22Rv1 (cell line): ENCODE measurements around the gene UNC5B.

Source experiments
- CTCF ChIP-seq: fragments of 450-650 bp; IDR thresholded peaks from 2 replicates; pipeline ENCODE4 v1.5.1; 2017; ENCODE audit warnings: mild to moderate bottlenecking
- ZFX ChIP-seq: fragments of 450-650 bp; IDR thresholded peaks from 2 replicates; pipeline ENCODE4 v1.6.1; 2017; ENCODE audit warnings: antibody characterized with exemption, borderline replicate concordance

- no peak for TF ChIP-seq CTCF
- TF ChIP-seq ZFX, result no peak
Measured at GRCh38 chr10:71262817-71263216, 50.4 kb downstream of the UNC5B start.
